GM19452 (cell line): Measurements from ENCODE around the gene HTR6.

ENCODE experiments used
- ATAC-seq: cut with Tn5 transposase; IDR thresholded peaks from one replicate; pipeline ENCODE4 v1.9.1; 2021; ENCODE audit not compliant: unreplicated experiment

HTR6 gene

DNA sequence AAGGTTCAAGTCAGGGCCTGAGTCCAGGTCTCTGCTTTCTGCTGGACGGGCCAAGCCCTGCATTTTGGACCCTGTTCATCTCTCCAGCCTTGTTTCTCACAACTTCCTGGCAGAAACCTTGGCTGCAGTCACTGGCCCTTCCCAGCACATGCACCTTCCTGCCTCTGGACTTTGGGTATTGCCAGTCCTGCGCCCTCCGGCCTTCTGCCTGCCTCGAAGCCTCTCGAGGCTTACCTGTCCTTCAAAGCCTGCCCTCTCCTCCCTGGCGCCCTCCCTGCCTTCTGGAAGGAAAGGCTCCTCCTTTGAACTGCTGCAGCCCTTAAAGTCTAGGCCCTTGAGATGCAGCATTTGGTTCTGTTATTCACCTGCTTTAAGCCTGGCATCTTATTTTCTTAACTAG, 52.8 kb downstream of the HTR6 start:
- ATAC-seq = no peak

DNA sequence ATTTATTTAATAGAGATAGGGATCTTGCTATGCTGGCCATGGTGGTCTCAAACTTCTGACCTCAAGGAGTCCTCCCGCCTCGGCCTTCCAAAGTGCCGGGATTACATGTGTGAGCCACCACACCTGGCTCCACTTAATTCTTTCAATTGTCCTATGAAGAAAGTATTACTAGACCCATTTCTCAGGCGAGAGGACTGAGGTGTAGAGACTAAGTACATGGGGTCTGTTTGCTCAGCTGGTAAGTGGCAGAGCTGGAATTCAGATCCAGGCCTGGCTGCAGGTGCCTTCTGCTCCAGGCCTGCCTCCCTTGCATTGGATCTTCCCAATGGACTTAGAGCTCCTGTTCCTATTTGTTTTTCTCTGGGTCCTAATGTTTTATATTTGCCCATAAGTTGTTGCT, 55.5 kb downstream of the HTR6 start:
- ATAC-seq = no peak

DNA sequence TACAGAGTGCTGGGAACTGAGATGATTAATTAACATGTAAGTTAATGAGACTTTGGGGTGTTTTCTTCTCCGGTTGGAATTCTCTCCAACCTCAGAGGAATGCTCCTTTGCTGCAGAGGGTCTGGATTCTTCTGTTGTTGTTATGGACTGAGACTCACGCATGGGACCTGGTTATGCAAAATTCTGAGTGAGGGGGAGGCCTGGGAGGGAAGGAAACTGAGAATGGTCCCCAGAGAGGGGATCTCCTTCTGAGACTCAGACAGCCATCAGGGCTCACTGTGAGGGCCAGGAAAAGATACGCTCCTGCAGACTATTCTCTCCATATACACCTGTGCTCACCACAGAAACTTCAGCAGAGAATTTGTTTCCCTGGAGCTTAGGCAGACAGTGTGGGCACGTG, 56.3 kb downstream of the HTR6 start:
- no peak for ATAC-seq

DNA sequence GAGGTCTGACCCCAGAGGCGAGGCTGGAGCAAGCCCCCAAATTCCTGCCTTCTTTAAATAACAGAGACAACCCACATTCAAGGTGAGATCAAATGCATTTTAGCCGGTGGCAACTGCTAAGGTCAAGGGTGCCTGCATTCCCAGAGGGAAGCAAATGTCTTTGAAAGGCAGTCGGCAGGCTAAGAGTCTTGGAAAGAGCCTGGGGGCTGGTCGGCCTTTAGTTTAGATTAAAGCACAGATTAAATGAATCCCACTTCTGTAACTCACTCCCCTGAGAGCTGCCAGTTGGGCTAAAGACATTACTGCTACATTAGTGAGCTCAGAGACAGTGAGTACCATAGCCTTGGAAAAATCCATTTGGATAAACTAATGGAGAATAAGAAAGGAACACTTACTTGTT, 59.2 kb downstream of the HTR6 start:
- ATAC-seq = no peak

DNA sequence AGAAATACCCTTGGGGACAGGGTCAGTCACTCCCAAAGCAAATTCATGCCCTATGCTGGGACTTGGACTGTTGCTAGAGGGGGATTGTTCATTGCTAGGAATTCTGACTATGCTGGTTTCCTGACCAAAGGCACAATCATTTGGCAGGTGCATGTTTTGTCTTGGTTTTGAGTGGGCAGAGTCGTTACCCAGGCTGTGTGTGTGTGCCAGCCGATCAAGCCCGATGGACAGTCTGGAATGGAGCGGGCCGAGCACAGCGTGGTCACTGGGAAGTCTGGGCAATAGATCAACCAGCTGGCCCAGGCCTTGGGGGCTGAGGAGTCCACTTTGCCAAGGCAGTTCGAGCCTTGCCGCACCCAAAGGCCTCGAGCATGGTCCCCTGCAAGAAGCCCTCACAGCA, 60.9 kb downstream of the HTR6 start:
- ATAC-seq = no peak

DNA sequence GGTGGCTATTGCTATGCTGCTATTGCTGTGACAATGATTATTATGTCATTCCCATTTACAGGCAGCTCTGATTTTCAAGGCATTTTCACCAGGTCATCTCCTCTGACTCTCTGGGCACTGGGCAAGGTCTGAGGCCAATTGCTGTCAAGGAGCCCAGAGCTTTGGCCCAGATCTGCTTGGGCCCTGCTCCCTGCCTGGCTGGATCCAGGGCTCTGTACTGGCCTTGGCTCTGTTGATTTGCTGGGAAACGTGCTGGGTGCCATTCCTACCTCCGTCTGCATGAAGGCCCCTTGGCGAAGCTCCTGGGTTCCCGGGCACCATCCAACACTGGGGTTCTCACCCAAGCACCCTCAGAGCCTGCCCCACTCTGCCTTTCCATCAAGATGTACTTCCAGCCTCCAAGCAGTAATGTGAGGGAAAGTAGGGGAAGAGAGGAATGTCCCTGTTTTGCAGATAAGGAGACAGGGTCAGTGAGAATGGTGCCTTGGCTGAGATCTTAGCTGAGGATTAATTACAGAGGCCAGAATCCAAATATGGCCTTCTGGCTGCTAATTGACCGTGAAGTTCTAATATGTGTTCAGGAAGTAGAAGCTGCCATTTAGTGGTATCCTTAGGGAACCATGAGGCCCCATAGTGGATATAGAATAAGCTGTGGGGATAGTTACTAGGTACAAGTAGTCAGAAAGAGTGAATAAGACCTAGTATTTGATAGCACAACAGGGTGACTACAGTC, 63.9 kb downstream of the HTR6 start:
- no peak for ATAC-seq

DNA sequence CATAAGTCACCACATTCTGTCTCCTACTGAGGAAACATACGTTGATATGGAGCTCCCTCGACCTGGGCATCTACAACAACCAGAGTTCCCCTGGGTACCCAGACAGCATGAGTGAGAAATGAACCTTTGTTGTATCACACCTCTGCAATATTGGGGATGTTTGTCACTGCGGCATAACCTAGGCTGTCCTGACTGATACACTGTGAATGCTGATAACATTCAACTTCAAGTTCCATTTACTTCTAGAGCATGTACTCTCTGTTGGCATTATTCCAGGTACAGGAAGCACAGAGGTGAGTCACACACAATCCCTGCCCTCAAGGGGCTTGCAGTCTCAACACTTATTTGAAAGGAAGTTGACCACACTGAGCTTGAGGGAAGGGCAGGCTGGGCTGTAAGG, 65.6 kb downstream of the HTR6 start:
- no peak for ATAC-seq
